ENCODE results near the gene MBOAT2. TPM values are rescaled to one million over a fixed set of nuclear protein-coding genes. Genes with fewer than 3 reads are reported as not detected.

MBOAT2 gene
- total and polyA plus RNA-seq, 2 donors (not counting 1 experiment from before 2014, with no cell fraction given), result 0.24 to 1.3 TPM

DNA sequence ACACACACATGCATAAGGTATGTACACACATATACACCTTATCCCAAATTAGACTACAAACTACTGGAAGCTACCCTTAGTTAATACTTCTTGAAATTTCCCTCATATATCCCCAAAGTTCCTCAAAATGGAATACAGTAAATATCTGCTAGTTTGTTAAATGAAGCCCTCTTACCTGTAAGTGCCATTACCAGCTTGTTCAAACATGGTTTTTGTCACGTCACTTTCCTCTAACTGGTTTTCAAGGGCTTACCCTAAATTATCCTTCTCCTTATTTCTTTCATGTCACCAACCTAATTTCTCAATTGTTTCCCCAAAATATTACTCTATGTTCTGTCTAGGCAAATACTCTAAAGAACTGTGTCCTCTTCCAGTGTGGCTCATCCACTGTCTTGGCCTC, 141.7 kb downstream of the MBOAT2 start:
- CTCF ChIA-PET, result no interaction called here

DNA sequence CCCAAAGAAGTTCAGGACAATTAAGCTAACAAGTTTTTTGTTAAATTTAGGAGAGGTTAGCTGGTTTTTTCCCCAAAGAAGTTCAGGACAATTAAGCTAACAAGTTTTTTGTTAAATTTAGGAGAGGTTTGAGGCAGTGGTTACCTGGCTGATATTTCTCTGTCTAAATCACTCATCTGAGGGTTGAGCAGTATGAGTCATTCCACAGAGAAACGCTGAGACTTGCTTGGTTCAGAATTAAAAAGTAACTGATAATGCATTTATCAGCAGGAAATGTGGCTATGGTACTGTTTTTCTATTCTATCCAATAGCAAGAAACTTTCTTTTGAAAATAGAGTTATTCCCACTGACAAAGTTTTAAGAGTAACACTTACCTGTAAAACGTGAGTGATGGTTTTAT, 143.2 kb downstream of the MBOAT2 start:
- no peaks in the 10 kb centered on the region for H3K9me3 Mint-ChIP-seq (ENCODE audit: insufficient read depth)
- no peak overlapping the region for H2AFZ ChIP-seq (ENCODE audit: insufficient read depth, low read depth, low read length, poor library complexity, severe bottlenecking)
- no peak overlapping the region for H3K27ac ChIP-seq (ENCODE audit: low read length in 2 of 2)
- H3K4me1 Mint-ChIP-seq, result no peaks in the 10 kb centered on the region
- intact Hi-C loops (cut with micrococcal nuclease), result no loop called here
- no CpG with 5 or more reads among the region's 2 CpGs for WGBS (ENCODE audit: insufficient coverage)
- H3K79me2 ChIP-seq (ENCODE audit: control insufficient read depth, insufficient read depth, low read length), result no peaks in the 10 kb centered on the region
- H3K4me3 Mint-ChIP-seq, result no peak overlapping the region
- ATAC-seq (ENCODE audit: low read depth) (no peak), DNase-seq (no peak)
- H3K9me3 ChIP-seq (ENCODE audit: control extremely low read depth in 1 of 3, control insufficient read depth in 2 of 3, insufficient read depth in 1 of 3, low read length in 2 of 3), result no peaks in the 10 kb centered on the region
- H3K36me3 ChIP-seq (replicated peaks in 1 of 2; ENCODE audit: control extremely low read depth in 1 of 2, control insufficient read depth in 1 of 2, extremely low read depth in 1 of 2, insufficient read depth in 2 of 2, low read length in 1 of 2), result peaks cover 0 to 3% of the 10 kb centered on the region in 2 experiments
- H4K20me1 ChIP-seq (ENCODE audit: control insufficient read depth, insufficient read depth, low read length, poor library complexity, severe bottlenecking), result no peaks in the 10 kb centered on the region
- H3K27me3 ChIP-seq (replicated peaks in 1 of 4; ENCODE audit: control extremely low read depth in 1 of 4, control insufficient read depth in 3 of 4, insufficient read depth in 4 of 4, low read length in 3 of 4), result no peaks in the 10 kb centered on the region
- POLR2A ChIA-PET, result no interaction called here
- no peak overlapping the region for H3K27ac Mint-ChIP-seq
- CTCF ChIA-PET, result no interaction called here
- H3K27me3 Mint-ChIP-seq, result no peaks in the 10 kb centered on the region
- H3K4me3 ChIP-seq (ENCODE audit: control extremely low read depth in 1 of 5, extremely low read depth in 1 of 5, insufficient read depth in 1 of 5, low read depth in 2 of 5, low read length in 4 of 5), result no peak overlapping the region
- no peaks in the 10 kb centered on the region for H3K4me1 ChIP-seq (ENCODE audit: control insufficient read depth in 2 of 2, insufficient read depth in 2 of 2, low read length in 2 of 2)
- TF ChIP-seq EZH2 (IDR thresholded peaks at IDR 0.05; ENCODE audit: borderline replicate concordance, insufficient read depth, low read depth, low read length, poor library complexity, severe bottlenecking), result no peak
- TF ChIP-seq, protein P1, sequence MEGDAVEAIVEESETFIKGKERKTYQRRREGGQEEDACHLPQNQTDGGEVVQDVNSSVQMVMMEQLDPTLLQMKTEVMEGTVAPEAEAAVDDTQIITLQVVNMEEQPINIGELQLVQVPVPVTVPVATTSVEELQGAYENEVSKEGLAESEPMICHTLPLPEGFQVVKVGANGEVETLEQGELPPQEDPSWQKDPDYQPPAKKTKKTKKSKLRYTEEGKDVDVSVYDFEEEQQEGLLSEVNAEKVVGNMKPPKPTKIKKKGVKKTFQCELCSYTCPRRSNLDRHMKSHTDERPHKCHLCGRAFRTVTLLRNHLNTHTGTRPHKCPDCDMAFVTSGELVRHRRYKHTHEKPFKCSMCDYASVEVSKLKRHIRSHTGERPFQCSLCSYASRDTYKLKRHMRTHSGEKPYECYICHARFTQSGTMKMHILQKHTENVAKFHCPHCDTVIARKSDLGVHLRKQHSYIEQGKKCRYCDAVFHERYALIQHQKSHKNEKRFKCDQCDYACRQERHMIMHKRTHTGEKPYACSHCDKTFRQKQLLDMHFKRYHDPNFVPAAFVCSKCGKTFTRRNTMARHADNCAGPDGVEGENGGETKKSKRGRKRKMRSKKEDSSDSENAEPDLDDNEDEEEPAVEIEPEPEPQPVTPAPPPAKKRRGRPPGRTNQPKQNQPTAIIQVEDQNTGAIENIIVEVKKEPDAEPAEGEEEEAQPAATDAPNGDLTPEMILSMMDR (IDR thresholded peaks at IDR 0.05), result no peak
- H3K4me2 ChIP-seq (replicated peaks; ENCODE audit: low read depth, low read length, poor library complexity, severe bottlenecking), result no peak overlapping the region
- no peak overlapping the region for H3K9ac ChIP-seq (ENCODE audit: low read length)

More for the DNA sequence above, 141.7 kb downstream of the MBOAT2 start:
- no peaks in the 10 kb centered on the region for H3K9me3 Mint-ChIP-seq (ENCODE audit: insufficient read depth)
- Histone ChIP-seq H3K4me3 (ENCODE audit: control extremely low read depth in 1 of 5, extremely low read depth in 1 of 5, insufficient read depth in 1 of 5, low read depth in 2 of 5, low read length in 4 of 5) (no peak overlapping the region), H2AFZ (ENCODE audit: insufficient read depth, low read depth, low read length, poor library complexity, severe bottlenecking) (no peak overlapping the region), H3K27ac (ENCODE audit: low read length in 2 of 2) (no peak overlapping the region), H4K20me1 (ENCODE audit: control insufficient read depth, insufficient read depth, low read length, poor library complexity, severe bottlenecking) (no peaks in the 10 kb centered on the region), H3K9me3 (ENCODE audit: control extremely low read depth in 1 of 3, control insufficient read depth in 2 of 3, insufficient read depth in 1 of 3, low read length in 2 of 3) (no peaks in the 10 kb centered on the region), H3K27me3 (replicated peaks in 1 of 4; ENCODE audit: control extremely low read depth in 1 of 4, control insufficient read depth in 3 of 4, insufficient read depth in 4 of 4, low read length in 3 of 4) (no peaks in the 10 kb centered on the region), H3K36me3 (replicated peaks in 1 of 2; ENCODE audit: control extremely low read depth in 1 of 2, control insufficient read depth in 1 of 2, extremely low read depth in 1 of 2, insufficient read depth in 2 of 2, low read length in 1 of 2) (peaks cover 0 to 3% of the 10 kb centered on the region in 2 experiments), H3K79me2 (ENCODE audit: control insufficient read depth, insufficient read depth, low read length) (no peaks in the 10 kb centered on the region), H3K4me1 (ENCODE audit: control insufficient read depth in 2 of 2, insufficient read depth in 2 of 2, low read length in 2 of 2) (no peaks in the 10 kb centered on the region), H3K4me2 (replicated peaks; ENCODE audit: low read depth, low read length, poor library complexity, severe bottlenecking) (no peak overlapping the region), H3K9ac (ENCODE audit: low read length) (no peak overlapping the region)
- POLR2A ChIA-PET, result no interaction called here
- ATAC-seq (ENCODE audit: low read depth) (no peak), DNase-seq (no peak)
- 92% methylated on average over 1 of the region's 1 CpG for WGBS (ENCODE audit: insufficient coverage)
- TF ChIP-seq, protein P1 (IDR thresholded peaks at IDR 0.05), result no peak
- no peak for TF ChIP-seq EZH2 (IDR thresholded peaks at IDR 0.05; ENCODE audit: borderline replicate concordance, insufficient read depth, low read depth, low read length, poor library complexity, severe bottlenecking)
- no peak overlapping the region for H3K27ac Mint-ChIP-seq
- no peak overlapping the region for H3K4me3 Mint-ChIP-seq
- no peaks in the 10 kb centered on the region for H3K27me3 Mint-ChIP-seq
- intact Hi-C loops (cut with micrococcal nuclease), result no loop called here
- H3K4me1 Mint-ChIP-seq, result no peaks in the 10 kb centered on the region

Data from B cell (primary cell).